Lower leg skin (tissue), 4 donors: ENCODE measurements around the gene ZDHHC9. TPM values are rescaled to one million over a fixed set of nuclear protein-coding genes. Genes with fewer than 3 reads are reported as not detected.

Experiments
- DNase-seq, 2 donors: peaks; one replicate each; pipeline ENCODE4 v3.0.0-alpha.2; 2019; ENCODE audit warnings: low spot score in 2 of 2
- H3K4me3 ChIP-seq: fragments of 200-600 bp; sonication (generic); 2 replicates; pipeline ENCODE4 v1.5.1; 2017; ENCODE audit warnings: mild to moderate bottlenecking, low read depth; ENCODE audit not compliant: poor library complexity, severe bottlenecking
- POLR2A ChIP-seq, 2 donors: fragments of 450-650 bp; IDR thresholded peaks; one replicate each; pipeline ENCODE4 v1.6.1; 2016 to 2017; ENCODE audit warnings: antibody characterized with exemption in 2 of 2, mild to moderate bottlenecking in 1 of 2, moderate library complexity in 1 of 2
- WGBS, 2 donors: methylation state at CpG; one replicate each; pipeline ENCODE4 v1.1.5; 2018; 5-methylcytosine and 5-hydroxymethylcytosine counted together
- intact Hi-C: fragments of 100-400 bp; cut with DNase I; formaldehyde crosslinking; loops from one replicate; pipeline ENCODE4 v1.15.0; 2023; ENCODE audit warnings: low total_unique reads
- total RNA-seq, 4 donors: library from RNA; depleted of rRNA; stranded (reverse); fragments of >200 nt; gene quantifications; one replicate each; pipeline ENCODE4 v1.1.0, GENCODE V29; 2016
- TF ChIP-seq, protein P1 (sequence below), 3 donors: fragments of 450-650 bp; IDR thresholded peaks; one replicate each; pipeline ENCODE4 v1.5.1; 2016; ENCODE audit warnings: antibody characterized with exemption in 3 of 3, mild to moderate bottlenecking in 3 of 3, moderate library complexity in 2 of 3

ZDHHC9 gene
- total RNA-seq, 4 donors from 2014 or later, result 23.8 to 58.0 (median 40.1) TPM

DNA sequence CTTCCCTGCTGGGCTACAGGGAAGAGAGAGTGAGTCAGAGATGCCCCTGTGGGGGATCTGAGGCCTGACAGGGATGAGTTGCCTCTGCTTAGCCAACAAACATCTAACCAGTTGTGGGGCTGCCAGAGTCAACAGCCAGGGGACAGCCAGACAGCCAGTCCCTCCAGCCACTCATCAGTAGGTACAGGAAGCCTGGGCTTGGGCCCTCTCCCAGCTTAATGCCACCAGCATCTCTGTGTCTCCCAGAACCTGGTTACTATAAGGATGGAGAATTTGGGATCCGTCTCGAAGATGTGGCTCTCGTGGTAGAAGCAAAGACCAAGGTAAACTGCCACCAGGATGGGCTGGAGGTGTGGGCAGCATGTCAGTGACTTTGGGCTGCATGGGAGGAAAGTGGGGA is 81.2 kb downstream of the ZDHHC9 start:
- no peak for DNase-seq
- intact Hi-C loops, result no loop called here
- no peak overlapping the region for H3K4me3 ChIP-seq
- 94 to 98% methylated on average over 3 of the region's 3 CpGs for WGBS, 2 donors
- TF ChIP-seq, protein P1, sequence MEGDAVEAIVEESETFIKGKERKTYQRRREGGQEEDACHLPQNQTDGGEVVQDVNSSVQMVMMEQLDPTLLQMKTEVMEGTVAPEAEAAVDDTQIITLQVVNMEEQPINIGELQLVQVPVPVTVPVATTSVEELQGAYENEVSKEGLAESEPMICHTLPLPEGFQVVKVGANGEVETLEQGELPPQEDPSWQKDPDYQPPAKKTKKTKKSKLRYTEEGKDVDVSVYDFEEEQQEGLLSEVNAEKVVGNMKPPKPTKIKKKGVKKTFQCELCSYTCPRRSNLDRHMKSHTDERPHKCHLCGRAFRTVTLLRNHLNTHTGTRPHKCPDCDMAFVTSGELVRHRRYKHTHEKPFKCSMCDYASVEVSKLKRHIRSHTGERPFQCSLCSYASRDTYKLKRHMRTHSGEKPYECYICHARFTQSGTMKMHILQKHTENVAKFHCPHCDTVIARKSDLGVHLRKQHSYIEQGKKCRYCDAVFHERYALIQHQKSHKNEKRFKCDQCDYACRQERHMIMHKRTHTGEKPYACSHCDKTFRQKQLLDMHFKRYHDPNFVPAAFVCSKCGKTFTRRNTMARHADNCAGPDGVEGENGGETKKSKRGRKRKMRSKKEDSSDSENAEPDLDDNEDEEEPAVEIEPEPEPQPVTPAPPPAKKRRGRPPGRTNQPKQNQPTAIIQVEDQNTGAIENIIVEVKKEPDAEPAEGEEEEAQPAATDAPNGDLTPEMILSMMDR (IDR thresholded peaks at IDR 0.05), result no peak
- TF ChIP-seq POLR2A (IDR thresholded peaks at IDR 0.05), result no peak

DNA sequence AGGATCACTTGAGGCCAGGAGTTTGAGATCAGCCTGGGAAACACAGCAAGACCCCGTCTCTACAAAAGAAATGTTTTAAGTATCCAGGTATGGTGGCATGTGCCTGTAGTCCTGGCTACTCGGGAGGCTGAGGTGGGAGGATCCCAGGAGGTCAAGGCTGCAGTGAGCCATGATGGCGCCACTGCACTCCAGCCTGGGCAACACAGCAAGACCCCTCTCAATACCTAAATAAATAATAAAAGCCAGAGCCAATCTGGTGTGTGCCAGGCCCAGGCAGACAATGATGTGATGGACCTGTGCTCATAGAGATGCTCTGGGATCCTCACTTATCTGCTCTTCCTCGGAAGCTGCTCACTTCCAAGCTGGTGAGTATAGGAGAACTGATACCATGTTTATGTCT is 82.1 kb downstream of the ZDHHC9 start:
- no peak for DNase-seq
- H3K4me3 ChIP-seq, result no peak overlapping the region
- WGBS, 2 donors, result 87 to 93% methylated on average over 4 of the region's 4 CpGs
- TF ChIP-seq, protein P1 (IDR thresholded peaks at IDR 0.05), result no peak
- no peak for TF ChIP-seq POLR2A (IDR thresholded peaks at IDR 0.05)
- intact Hi-C loops, result no loop called here

DNA sequence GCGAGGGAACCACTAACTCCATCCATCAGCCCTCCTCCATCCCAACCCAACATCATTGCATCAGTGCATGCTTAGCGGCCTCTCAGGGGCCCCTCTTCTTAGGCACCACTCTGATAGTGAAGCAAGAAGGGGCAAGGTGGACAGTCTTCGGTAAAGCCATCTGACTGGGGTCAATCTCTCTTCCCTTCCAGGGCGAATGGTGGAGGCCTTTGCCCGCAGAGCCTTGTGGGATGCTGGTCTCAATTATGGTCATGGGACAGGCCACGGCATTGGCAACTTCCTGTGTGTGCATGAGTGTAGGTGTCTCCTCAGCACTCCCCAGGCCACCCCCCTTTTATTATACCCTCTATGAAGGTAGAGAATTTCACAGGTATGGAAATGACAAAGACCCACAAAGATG is 82.7 kb downstream of the ZDHHC9 start:
- H3K4me3 ChIP-seq, result no peak overlapping the region
- TF ChIP-seq POLR2A (IDR thresholded peaks at IDR 0.05), result no peak
- TF ChIP-seq, protein P1 (IDR thresholded peaks at IDR 0.05), result no peak
- WGBS, 2 donors, result 86 to 90% methylated on average over 5 to 6 of the region's 6 CpGs
- intact Hi-C loops, result no loop called here
- no peak for DNase-seq

DNA sequence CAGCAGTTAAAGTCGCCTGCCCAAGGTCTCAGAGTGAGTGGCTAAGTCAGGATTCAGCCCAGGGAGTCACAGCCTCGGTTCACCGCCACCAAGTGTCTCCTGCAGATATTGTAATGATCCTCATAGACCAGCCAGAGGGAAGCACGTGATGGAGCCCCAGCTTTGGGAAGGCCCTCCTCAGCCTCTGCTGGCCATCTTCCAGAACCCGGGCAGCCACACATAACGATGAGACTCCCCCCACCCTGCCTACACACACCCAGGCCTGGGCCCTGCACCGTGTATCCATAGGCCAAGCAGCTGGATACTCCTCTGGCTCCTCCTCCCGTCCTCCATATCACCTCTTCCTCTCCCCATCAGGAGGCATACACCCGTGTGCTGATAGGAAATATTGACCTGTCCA is 83.5 kb downstream of the ZDHHC9 start:
- 67 to 90% methylated on average over 5 to 9 of the region's 9 CpGs for WGBS, 2 donors
- H3K4me3 ChIP-seq, result no peak overlapping the region
- intact Hi-C loops, result no loop called here
- DNase-seq, result no peak
- TF ChIP-seq, protein P1 (IDR thresholded peaks at IDR 0.05), result no peak
- no peak for TF ChIP-seq POLR2A (IDR thresholded peaks at IDR 0.05)

DNA sequence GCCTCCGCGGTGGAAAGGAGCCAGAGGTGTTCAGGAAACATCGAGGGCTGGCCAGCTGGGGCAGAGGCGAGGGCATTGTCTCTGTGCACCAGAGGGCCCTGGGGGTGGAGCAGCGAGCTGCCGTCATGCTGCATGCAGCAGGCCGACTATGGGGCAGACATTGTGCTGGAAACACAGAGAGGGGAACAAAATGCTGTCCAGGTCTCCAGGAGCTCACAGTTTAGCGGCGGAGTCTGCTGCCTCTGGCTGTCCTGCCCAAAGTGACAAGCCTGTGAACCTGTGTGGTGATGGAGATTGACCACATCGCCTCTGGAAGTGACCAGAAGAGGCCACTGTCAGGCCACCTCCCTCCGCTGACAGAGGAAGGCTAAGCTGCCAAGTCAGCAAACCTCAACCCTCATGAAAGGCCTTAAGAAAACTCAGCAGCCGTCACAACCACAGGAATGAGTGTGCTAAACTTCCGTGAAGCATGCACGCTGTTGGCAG is 84.1 kb downstream of the ZDHHC9 start:
- no peak overlapping the region for H3K4me3 ChIP-seq
- 42 to 58% methylated on average over 8 to 14 of the region's 14 CpGs for WGBS, 2 donors
- DNase-seq, result peak in 1 of 2 donors; percentile 26
- intact Hi-C loops, result no loop called here
- no peak for TF ChIP-seq POLR2A (IDR thresholded peaks at IDR 0.05)
- TF ChIP-seq, protein P1 (IDR thresholded peaks at IDR 0.05), result no peak
